ENCODE measurements around the gene ZIK1.

DNA sequence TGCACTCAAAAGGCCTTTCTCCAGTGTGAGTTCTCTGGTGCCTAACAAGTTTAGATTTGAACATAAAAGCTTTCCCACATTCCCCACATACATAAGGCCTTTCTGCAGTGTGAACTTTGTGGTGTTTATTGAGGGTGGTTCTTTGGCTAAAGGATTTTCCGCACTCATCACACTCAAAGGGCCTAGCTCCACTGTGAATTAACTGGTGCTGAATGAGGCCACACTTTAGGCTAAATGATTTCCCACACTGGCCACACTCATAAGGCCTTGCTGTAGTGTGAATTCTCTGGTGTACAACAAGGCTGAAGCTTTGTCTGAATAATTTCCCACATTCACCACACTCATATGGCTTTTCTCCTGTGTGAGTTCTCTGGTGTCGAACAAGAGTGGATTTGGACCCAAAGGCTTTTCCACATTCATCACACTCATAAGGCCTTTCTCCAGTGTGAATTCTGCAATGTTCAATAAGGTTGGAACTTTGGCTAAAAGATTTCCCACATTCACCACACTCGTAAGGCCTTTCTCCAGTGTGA is 11.5 kb upstream of the ZIK1 start:
- TF ChIP-seq CTCF (IDR thresholded peaks at IDR 0.05) (no peak), POLR2A (IDR thresholded peaks at IDR 0.05) (no peak)

Measured in Peyer's patch (tissue), 4 donors.